ENCODE data around the gene RUNX3. TPM values are rescaled to one million over a fixed set of nuclear protein-coding genes. Genes with fewer than 3 reads are reported as not detected.

RUNX3 gene
- total and polyA plus RNA-seq, 2 of the 8 experiments (the other 6 are each of a cell fraction or from before 2014, with no cell fraction given) = 0.62 to 0.82 TPM

DNA sequence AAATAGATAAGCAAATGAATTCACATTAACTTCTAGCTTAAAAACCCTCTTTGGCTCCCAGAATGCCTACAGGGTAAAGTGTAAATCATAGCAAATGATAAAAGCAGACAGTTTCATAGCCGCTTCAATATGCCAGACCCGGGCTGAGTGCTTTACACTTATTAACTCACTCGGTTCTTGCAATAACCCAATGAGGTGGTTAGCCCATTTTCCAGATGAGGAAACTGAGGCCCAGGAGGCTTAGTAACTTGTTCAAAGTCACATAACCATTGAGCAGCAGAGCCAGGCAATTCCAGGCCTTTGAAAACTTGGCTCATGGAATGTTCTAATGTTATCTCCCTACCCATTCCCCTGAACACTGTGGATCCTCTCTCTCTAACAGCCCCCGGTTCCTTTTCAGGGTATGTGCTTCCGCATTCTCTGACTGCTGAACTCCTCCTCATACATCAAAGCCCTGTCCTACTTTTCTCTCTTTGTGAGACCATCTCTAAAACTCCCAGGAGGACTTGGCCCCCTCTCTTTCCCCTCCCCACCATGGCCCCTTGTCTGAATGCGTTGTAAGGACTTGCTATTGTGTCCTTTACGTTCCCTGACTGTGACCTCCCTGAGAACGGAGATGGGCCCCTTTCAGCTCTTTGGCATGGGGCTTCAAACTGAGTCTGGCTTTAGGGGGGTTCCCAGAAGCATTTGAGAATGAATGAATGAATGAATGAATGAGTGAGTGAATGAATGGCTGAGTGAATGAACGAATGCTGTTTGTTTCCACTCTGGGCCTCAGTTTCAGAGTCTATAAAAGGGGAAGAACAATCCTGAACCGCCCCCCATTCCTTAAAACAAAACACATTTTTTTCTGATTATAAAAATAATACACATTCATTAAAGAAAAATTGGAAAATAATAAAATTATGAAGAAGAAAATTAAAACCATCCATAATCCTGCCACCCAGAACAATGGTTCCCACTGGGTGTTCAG, 15.6 kb upstream of the RUNX3 start:
- no peak for FAIRE-seq
- H4K20me1 ChIP-seq (replicated peaks in 1 of 2; ENCODE audit: control insufficient read depth in 1 of 2, insufficient read depth in 2 of 2, low read length in 2 of 2) = no peaks in the 10 kb centered on the region
- 88% methylated on average over 10 of the region's 10 CpGs; no CpG with 5 or more reads in 1 of the 2 experiments for WGBS, 2 experiments (ENCODE audit: extremely low coverage in 1 of 2, insufficient coverage in 1 of 2, insufficient read length in 1 of 2, insufficient replicate concordance in 2 of 2, low coverage in 1 of 2, low lambda C conversion rate in 2 of 2, missing lambda C conversion rate in 1 of 2)
- H3K14ac ChIP-seq (ENCODE audit: insufficient read length) = no peak overlapping the region
- ChIA-PET CTCF (ENCODE audit: partially characterized antibody) (interaction anchor here (1.5 to 3.4 kb wide), 2 partner anchors 9 to 13 kb away, joined by 6 to 19 read pairs; no protein-coding TSS in a partner anchor), POLR2A (ENCODE audit: partially characterized antibody) (no interaction called here)
- H3K27ac ChIP-seq (ENCODE audit: low read depth, low read length) = no peak overlapping the region
- no peak for DNase-seq (ENCODE audit: low read depth in 1 of 2, low spot score in 2 of 2)
- H3K79me1 ChIP-seq (ENCODE audit: low read depth, low read length) = no peaks in the 10 kb centered on the region
- H3K9ac ChIP-seq (replicated peaks in 1 of 4; ENCODE audit: extremely low read depth in 1 of 4, low read depth in 3 of 4, low read length in 3 of 4) = no peak overlapping the region
- H3K23me2 ChIP-seq (ENCODE audit: low read depth, low read length) = no peaks in the 10 kb centered on the region
- H2BK20ac ChIP-seq (ENCODE audit: low read length) = no peak overlapping the region
- H3K56ac ChIP-seq (replicated peaks; ENCODE audit: insufficient read length, low read depth, low read length) = no peak overlapping the region
- no peaks in the 10 kb centered on the region for H3K27me3 ChIP-seq (replicated peaks in 1 of 4; ENCODE audit: control insufficient read depth in 3 of 4, extremely low read depth in 1 of 4, insufficient read depth in 3 of 4, low read length in 3 of 4)
- H3K79me2 ChIP-seq (ENCODE audit: control insufficient read depth in 1 of 2, insufficient read depth in 2 of 2, low read length in 2 of 2) = no peaks in the 10 kb centered on the region
- H2AFZ ChIP-seq (ENCODE audit: low read length) = no peak overlapping the region
- no peak overlapping the region for H3K4ac ChIP-seq (replicated peaks; ENCODE audit: insufficient read length, low read depth, low read length)
- H3K4me3 ChIP-seq (ENCODE audit: extremely low read depth in 1 of 4, insufficient read depth in 2 of 4, low read depth in 3 of 4, low read length in 4 of 4) = no peak overlapping the region
- no peaks in the 10 kb centered on the region for H3K9me3 ChIP-seq (ENCODE audit: insufficient read depth in 2 of 2, low read depth in 1 of 2, low read length in 1 of 2)
- TF ChIP-seq CBX5 (IDR thresholded peaks at IDR 0.05; ENCODE audit: low read depth, low read length) (no peak), JUN (IDR thresholded peaks at IDR 0.05; ENCODE audit: low read depth, low read length) (no peak), KDM1A (IDR thresholded peaks at IDR 0.05; ENCODE audit: borderline replicate concordance, low read length) (peak; percentile 60; the same call in 1 of the 2 replicates), POLR2A (IDR thresholded peaks at IDR 0.05; ENCODE audit: control extremely low read depth in 1 of 2, low read depth in 2 of 2, low read length in 2 of 2) (no peak), POU5F1 (IDR thresholded peaks at IDR 0.05; ENCODE audit: low read depth, low read length) (no peak), BCL11A (IDR thresholded peaks at IDR 0.05; ENCODE audit: low read depth in 2 of 2, low read length in 2 of 2) (no peak), EP300 (IDR thresholded peaks at IDR 0.05; ENCODE audit: borderline replicate concordance in 1 of 2, low read depth in 2 of 2, low read length in 2 of 2) (no peak), RAD21 (IDR thresholded peaks at IDR 0.05 in 1 of 2, conservative IDR thresholded peaks at IDR 0.05 in 1 of 2; ENCODE audit: low read depth in 2 of 2, low read length in 2 of 2) (no peak)
- no peak overlapping the region for H2BK15ac ChIP-seq (ENCODE audit: low read length)
- no peak overlapping the region for H2AK5ac ChIP-seq (ENCODE audit: low read depth, low read length)
- H2BK12ac ChIP-seq (ENCODE audit: low read depth, low read length) = no peak overlapping the region
- H3K4me2 ChIP-seq (ENCODE audit: insufficient read depth in 1 of 2, low read depth in 2 of 2, low read length in 2 of 2) = no peak overlapping the region
- no peak overlapping the region for H2BK120ac ChIP-seq (replicated peaks; ENCODE audit: low read depth, low read length)
- no peak overlapping the region for H4K8ac ChIP-seq (ENCODE audit: extremely low read depth, insufficient read depth, low read length)
- H3K4me1 ChIP-seq (replicated peaks in 1 of 4; ENCODE audit: control insufficient read depth in 3 of 4, insufficient read depth in 4 of 4, low read length in 3 of 4) = peaks cover 0 to 16% (median 8%) of the 10 kb centered on the region in 4 experiments; a peak in 5 of 7 replicates
- H3K36me3 ChIP-seq (ENCODE audit: control insufficient read depth in 2 of 4, insufficient read depth in 4 of 4, low read length in 3 of 4) = no peaks in the 10 kb centered on the region
- no peak overlapping the region for H3K18ac ChIP-seq (ENCODE audit: extremely low read depth, low read length)
- no peak overlapping the region for H3K23ac ChIP-seq (ENCODE audit: insufficient read length)
- no peak overlapping the region for H2BK5ac ChIP-seq (ENCODE audit: low read depth, low read length)
- H4K91ac ChIP-seq (replicated peaks; ENCODE audit: insufficient read length, low read length) = no peak overlapping the region
- no peak overlapping the region for H4K5ac ChIP-seq (ENCODE audit: insufficient read length, low read depth, low read length)

All from H1 (cell line).